Panc1 (cell line): ENCODE measurements around the gene TMEM161B. TPM values are rescaled to one million over a fixed set of nuclear protein-coding genes. Genes with fewer than 3 reads are reported as not detected.
"Not testable (repeated sequence)": the region's sequence is repeated elsewhere in the genome, so short reads cannot be mapped to it uniquely, and the experiment has no call there.

Experiments used
- ATAC-seq: fragments of 200-7000 bp; cut with Tn5 transposase; 2 replicates; pipeline ENCODE4 v1.9.1; 2020; ENCODE audit warnings: mild to moderate bottlenecking, moderate library complexity
- BruUV-seq: library from RNA; stranded (reverse); fragments of 400-500 nt; replicated peaks from 2 replicates; lab custom pipeline; 2021; lab: Mats Ljungman, UMichigan
- CTCF ChIA-PET: fragments of 300-600 bp; sonication (Branson Sonifier 250); formaldehyde crosslinking; loops from one replicate; lab custom pipeline; 2022; ENCODE audit warnings: antibody characterized with exemption; lab: Charles Lee
- POLR2A ChIA-PET: fragments of 300-600 bp; sonication (Branson Sonifier 250); formaldehyde crosslinking; loops from one replicate; lab custom pipeline; 2022; ENCODE audit warnings: antibody characterized with exemption; lab: Charles Lee
- DNase-seq: peaks from one replicate; pipeline ENCODE4 v3.0.0-alpha.2; 2010; ENCODE audit warnings: low read depth, low spot score
- H3K27ac ChIP-seq: 2 replicates; pipeline ENCODE4 v1.5.1; 2011; ENCODE audit warnings: mild to moderate bottlenecking, low read length, inconsistent platforms
- H3K27me3 ChIP-seq: fragments of 200-500 bp; sonication (Bioruptor generic); 2 replicates; pipeline ENCODE4 v1.6.0; 2014; ENCODE audit warnings: low read length, inconsistent platforms; ENCODE audit not compliant: control insufficient read depth, insufficient read depth
- H3K36me3 ChIP-seq: fragments of 200-500 bp; sonication (Bioruptor generic); 2 replicates; pipeline ENCODE4 v1.5.1; 2014; ENCODE audit warnings: inconsistent platforms, mild to moderate bottlenecking, low read length, moderate library complexity; ENCODE audit not compliant: control insufficient read depth, insufficient read depth
- H3K4me1 ChIP-seq: 2 replicates; pipeline ENCODE4 v1.5.1; 2011; ENCODE audit warnings: inconsistent platforms, mild to moderate bottlenecking, low read length, moderate library complexity; ENCODE audit not compliant: control insufficient read depth, insufficient read depth
- H3K4me3 ChIP-seq, 2 experiments: 2 replicates each; pipeline ENCODE4 v1.5.1; 2011 to 2012; ENCODE audit warnings: low read depth in 2 of 2, low read length in 2 of 2, mild to moderate bottlenecking in 2 of 2, inconsistent platforms in 1 of 2, moderate library complexity in 1 of 2
- H3K9me3 ChIP-seq: fragments of 200-500 bp; sonication (Bioruptor generic); 2 replicates; pipeline ENCODE4 v1.5.1; 2014; ENCODE audit warnings: low read depth, mild to moderate bottlenecking, inconsistent platforms, low read length, moderate library complexity; ENCODE audit not compliant: control insufficient read depth, insufficient read depth
- POLR2AphosphoS5 ChIP-seq: IDR thresholded peaks from 2 replicates; pipeline ENCODE4 v1.6.1; 2012; ENCODE audit warnings: mild to moderate bottlenecking, low read depth, low read length, moderate library complexity
- SIN3A ChIP-seq: IDR thresholded peaks from 2 replicates; pipeline ENCODE4 v1.6.1; 2012; ENCODE audit warnings: low read depth, mild to moderate bottlenecking, low read length, moderate library complexity, borderline replicate concordance; ENCODE audit not compliant: insufficient read depth
- TCF7L2 ChIP-seq: IDR thresholded peaks from 2 replicates; pipeline ENCODE4 v1.6.1; 2011; ENCODE audit warnings: mild to moderate bottlenecking, low read depth, low read length, inconsistent platforms
- in situ Hi-C: cut with HindIII; loops from 2 replicates; pipeline ENCODE4 v1.10.0; 2016; ENCODE audit warnings: low sequenced_read_pairs, low pct_unique_long_range_greater_than_20kb
- intact Hi-C: fragments of 100-400 bp; cut with micrococcal nuclease; formaldehyde crosslinking; loops from one replicate; pipeline ENCODE4 v1.10.0; 2022; ENCODE audit not compliant: unreplicated experiment
- total RNA-seq: library from RNA; stranded (reverse); gene quantifications from one replicate; pipeline ENCODE4 v1.2.1, GENCODE V29; 2021; ENCODE audit not compliant: unreplicated experiment
- TF ChIP-seq, protein P1 (sequence below): fragments of 450-650 bp; IDR thresholded peaks from 2 replicates; pipeline ENCODE4 v1.5.1; 2017; ENCODE audit warnings: mild to moderate bottlenecking
- TF ChIP-seq, protein P2 (sequence below), 2 experiments: IDR thresholded peaks; 2 replicates each; pipeline ENCODE4 v1.6.1; 2011 to 2012; ENCODE audit warnings: low read depth in 2 of 2, control low read depth in 1 of 2, low read length in 1 of 2, mild to moderate bottlenecking in 1 of 2, moderate library complexity in 1 of 2; ENCODE audit not compliant: insufficient read depth in 1 of 2

The TMEM161B gene
- total RNA-seq, 1 experiment from 2014 or later, result 16.3 TPM

DNA sequence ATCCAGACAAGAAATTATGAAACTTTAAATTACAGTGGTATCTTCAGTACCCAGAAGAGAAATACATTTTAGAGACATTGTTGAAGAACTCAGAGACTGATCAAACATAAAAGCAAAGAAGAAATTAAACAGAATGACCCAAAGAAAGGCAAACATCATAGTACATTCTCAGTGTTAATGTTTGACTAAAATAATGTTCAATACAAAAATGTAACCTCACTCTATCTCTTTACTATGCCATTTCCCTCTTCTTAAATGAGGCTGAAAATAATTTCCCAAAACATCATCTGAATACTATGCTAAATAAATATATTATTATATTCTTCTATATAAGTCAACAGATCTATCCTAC is 22.8 kb downstream of the TMEM161B start:
- ChIA-PET CTCF (interaction anchor here (0.7 kb wide), 1 partner anchor 91 kb away, joined by 3 read pairs; no protein-coding TSS in a partner anchor), POLR2A (no interaction called here)
- intact Hi-C loops, result no loop called here
- no TSS peak for BruUV-seq
- TF ChIP-seq, protein P1, sequence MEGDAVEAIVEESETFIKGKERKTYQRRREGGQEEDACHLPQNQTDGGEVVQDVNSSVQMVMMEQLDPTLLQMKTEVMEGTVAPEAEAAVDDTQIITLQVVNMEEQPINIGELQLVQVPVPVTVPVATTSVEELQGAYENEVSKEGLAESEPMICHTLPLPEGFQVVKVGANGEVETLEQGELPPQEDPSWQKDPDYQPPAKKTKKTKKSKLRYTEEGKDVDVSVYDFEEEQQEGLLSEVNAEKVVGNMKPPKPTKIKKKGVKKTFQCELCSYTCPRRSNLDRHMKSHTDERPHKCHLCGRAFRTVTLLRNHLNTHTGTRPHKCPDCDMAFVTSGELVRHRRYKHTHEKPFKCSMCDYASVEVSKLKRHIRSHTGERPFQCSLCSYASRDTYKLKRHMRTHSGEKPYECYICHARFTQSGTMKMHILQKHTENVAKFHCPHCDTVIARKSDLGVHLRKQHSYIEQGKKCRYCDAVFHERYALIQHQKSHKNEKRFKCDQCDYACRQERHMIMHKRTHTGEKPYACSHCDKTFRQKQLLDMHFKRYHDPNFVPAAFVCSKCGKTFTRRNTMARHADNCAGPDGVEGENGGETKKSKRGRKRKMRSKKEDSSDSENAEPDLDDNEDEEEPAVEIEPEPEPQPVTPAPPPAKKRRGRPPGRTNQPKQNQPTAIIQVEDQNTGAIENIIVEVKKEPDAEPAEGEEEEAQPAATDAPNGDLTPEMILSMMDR, result no peak
- TF ChIP-seq TCF7L2, result no peak
- TF ChIP-seq SIN3A, result no peak
- ATAC-seq (no peak), DNase-seq (no peak)
- Histone ChIP-seq H3K4me1 (no peaks in the 10 kb centered on the region), H3K4me3 (no peak overlapping the region), H3K36me3 (no peaks in the 10 kb centered on the region), H3K27me3 (no peaks in the 10 kb centered on the region), H3K27ac (no peak overlapping the region), H3K9me3 (no peaks in the 10 kb centered on the region)
- in situ Hi-C loops, result no loop called here

DNA sequence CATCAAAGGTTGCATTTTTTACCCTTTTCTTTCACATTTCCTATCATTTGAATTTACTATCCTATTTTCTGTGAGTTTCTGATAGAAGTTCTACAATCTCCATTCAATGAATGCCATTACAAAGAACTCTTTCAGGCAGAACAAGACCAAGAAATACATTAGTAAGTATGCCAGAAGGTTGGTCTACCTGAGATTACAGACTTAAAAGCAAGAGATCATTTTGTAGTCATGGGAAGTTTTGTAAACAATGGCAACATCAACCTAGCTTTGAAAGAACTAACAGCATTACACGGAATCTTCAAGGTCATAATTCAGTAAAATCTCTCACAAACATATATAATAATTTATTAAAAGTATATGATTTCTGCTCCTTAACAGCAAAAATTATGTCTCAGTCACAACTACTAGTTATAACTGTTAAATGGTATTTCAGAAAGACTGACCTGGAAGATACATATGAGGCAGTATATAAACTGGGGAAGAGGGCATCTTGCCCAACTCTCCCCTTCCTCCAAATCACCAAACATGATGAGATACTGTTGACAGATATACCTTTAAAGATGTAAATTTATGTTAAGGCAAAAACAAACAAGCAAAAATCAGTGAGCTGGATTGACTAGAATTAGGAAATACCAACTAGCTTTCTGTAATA is 23.3 kb downstream of the TMEM161B start:
- DNase-seq (no peak), ATAC-seq (no peak)
- TF ChIP-seq SIN3A, result no peak
- ChIA-PET CTCF (interaction anchor here (0.7 kb wide), 1 partner anchor 91 kb away, joined by 3 read pairs; no protein-coding TSS in a partner anchor), POLR2A (no interaction called here)
- no peak overlapping the region for H3K27ac ChIP-seq
- H3K36me3 ChIP-seq, result no peaks in the 10 kb centered on the region
- in situ Hi-C loops, result no loop called here
- no peaks in the 10 kb centered on the region for H3K27me3 ChIP-seq
- H3K4me3 ChIP-seq, result no peak overlapping the region
- H3K9me3 ChIP-seq, result no peaks in the 10 kb centered on the region
- no TSS peak for BruUV-seq
- intact Hi-C loops, result no loop called here
- no peaks in the 10 kb centered on the region for H3K4me1 ChIP-seq

DNA sequence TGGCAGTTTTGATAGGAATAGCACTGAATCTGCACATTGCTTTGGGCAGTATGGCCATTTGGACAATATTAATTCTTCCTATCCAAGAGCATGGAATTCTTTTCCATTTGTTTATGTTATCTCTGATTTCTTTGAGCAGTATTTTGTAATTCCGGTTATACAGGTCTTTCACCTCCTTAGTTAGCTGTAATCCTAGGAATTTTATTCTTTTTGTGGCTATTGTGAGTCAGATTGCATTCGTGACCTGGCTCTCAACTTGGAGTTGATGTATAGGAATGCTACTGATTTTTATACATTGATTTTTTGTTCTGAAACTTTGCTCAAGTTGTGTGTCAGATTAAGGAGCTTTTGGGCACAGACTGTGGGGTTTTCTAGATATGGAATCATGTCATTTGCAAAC is 24.0 kb downstream of the TMEM161B start:
- H3K4me3 ChIP-seq, result no peak overlapping the region

DNA sequence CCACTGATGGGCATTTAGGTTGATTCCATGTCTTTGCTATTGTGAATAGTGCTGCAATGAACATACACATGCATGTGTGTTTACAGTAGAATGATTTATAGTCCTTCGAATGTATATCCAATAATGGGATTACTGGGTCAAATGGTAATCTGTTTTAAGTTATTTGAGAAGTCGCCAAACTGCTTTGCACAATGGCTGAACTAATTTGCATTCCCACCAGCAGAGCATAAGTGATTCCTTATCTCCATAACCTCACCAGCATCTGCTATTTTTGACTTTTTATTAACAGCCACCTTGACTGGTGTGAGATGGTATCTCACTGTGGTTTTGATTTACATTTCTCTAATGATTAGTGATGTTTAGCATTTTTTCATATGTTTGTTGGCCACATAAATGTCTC is 25.2 kb downstream of the TMEM161B start:
- H3K9me3 ChIP-seq, BruUV-seq, ATAC-seq, in situ Hi-C loops, CTCF ChIA-PET, intact Hi-C loops, H3K4me1 ChIP-seq, DNase-seq, H3K36me3 ChIP-seq, H3K27ac ChIP-seq, H3K27me3 ChIP-seq, H3K4me3 ChIP-seq, POLR2A ChIA-PET: not testable (repeated sequence)

More for the DNA sequence above, 24.0 kb downstream of the TMEM161B start:
- no peak overlapping the region for H3K27ac ChIP-seq
- ChIA-PET CTCF (no interaction called here), POLR2A (no interaction called here)
- no peaks in the 10 kb centered on the region for H3K36me3 ChIP-seq
- H3K27me3 ChIP-seq, result no peaks in the 10 kb centered on the region
- H3K9me3 ChIP-seq, result no peaks in the 10 kb centered on the region
- H3K4me1 ChIP-seq, result no peaks in the 10 kb centered on the region
- BruUV-seq, result no TSS peak
- DNase-seq (no peak), ATAC-seq (no peak)
- TF ChIP-seq POLR2AphosphoS5 (no peak), TCF7L2 (no peak), SIN3A (no peak)
- TF ChIP-seq, protein P2, sequence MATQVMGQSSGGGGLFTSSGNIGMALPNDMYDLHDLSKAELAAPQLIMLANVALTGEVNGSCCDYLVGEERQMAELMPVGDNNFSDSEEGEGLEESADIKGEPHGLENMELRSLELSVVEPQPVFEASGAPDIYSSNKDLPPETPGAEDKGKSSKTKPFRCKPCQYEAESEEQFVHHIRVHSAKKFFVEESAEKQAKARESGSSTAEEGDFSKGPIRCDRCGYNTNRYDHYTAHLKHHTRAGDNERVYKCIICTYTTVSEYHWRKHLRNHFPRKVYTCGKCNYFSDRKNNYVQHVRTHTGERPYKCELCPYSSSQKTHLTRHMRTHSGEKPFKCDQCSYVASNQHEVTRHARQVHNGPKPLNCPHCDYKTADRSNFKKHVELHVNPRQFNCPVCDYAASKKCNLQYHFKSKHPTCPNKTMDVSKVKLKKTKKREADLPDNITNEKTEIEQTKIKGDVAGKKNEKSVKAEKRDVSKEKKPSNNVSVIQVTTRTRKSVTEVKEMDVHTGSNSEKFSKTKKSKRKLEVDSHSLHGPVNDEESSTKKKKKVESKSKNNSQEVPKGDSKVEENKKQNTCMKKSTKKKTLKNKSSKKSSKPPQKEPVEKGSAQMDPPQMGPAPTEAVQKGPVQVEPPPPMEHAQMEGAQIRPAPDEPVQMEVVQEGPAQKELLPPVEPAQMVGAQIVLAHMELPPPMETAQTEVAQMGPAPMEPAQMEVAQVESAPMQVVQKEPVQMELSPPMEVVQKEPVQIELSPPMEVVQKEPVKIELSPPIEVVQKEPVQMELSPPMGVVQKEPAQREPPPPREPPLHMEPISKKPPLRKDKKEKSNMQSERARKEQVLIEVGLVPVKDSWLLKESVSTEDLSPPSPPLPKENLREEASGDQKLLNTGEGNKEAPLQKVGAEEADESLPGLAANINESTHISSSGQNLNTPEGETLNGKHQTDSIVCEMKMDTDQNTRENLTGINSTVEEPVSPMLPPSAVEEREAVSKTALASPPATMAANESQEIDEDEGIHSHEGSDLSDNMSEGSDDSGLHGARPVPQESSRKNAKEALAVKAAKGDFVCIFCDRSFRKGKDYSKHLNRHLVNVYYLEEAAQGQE (IDR thresholded peaks at IDR 0.05; ENCODE audit: insufficient read depth in 1 of 2, low read depth in 2 of 2, low read length in 1 of 2), result no peak
- TF ChIP-seq, protein P1, result no peak
- in situ Hi-C loops (no loop called here), intact Hi-C loops (no loop called here)
